ENCODE results near the gene MYO1B. TPM values are rescaled to one million over a fixed set of nuclear protein-coding genes. Genes with fewer than 3 reads are reported as not detected.

The MYO1B gene
- 10 to 100 TPM; 35.1 to 64.8 (median 54.6) TPM for total RNA-seq
- long read RNA-seq, donor 1, full-length matches to known transcripts: 3 of 19 reads
- long read RNA-seq, donor 1, partial matches to known transcripts: 15 of 19 reads
- long read RNA-seq, donor 1, other reads (novel, unspliced or antisense): 1 of 19 reads
- long read RNA-seq, donor 2, full-length matches to known transcripts: 1 of 9 reads
- long read RNA-seq, donor 2, partial matches to known transcripts: 3 of 9 reads
- long read RNA-seq, donor 2, other reads (novel, unspliced or antisense): 5 of 9 reads

GRCh38 chr2:191245046-191245868 lies at the start of gene MYO1B:
Gene MYO1B (plus strand): TSS chr2:191245404. CDS start chr2:191276896, 31,492 bp downstream.
- no peaks in the 10 kb centered on the region for H3K9me3 ChIP-seq
- intact Hi-C loops (cut with DNase I, micrococcal nuclease): no loop called here
- no peaks in the 10 kb centered on the region for H3K36me3 ChIP-seq (ENCODE audit: low read depth)
- peaks cover 16% of the 10 kb centered on the region for H3K4me1 ChIP-seq (ENCODE audit: low read depth)
- peak within 1 kb of the TSS; percentile 52 for H3K4me3 ChIP-seq
- TF ChIP-seq, protein P1, sequence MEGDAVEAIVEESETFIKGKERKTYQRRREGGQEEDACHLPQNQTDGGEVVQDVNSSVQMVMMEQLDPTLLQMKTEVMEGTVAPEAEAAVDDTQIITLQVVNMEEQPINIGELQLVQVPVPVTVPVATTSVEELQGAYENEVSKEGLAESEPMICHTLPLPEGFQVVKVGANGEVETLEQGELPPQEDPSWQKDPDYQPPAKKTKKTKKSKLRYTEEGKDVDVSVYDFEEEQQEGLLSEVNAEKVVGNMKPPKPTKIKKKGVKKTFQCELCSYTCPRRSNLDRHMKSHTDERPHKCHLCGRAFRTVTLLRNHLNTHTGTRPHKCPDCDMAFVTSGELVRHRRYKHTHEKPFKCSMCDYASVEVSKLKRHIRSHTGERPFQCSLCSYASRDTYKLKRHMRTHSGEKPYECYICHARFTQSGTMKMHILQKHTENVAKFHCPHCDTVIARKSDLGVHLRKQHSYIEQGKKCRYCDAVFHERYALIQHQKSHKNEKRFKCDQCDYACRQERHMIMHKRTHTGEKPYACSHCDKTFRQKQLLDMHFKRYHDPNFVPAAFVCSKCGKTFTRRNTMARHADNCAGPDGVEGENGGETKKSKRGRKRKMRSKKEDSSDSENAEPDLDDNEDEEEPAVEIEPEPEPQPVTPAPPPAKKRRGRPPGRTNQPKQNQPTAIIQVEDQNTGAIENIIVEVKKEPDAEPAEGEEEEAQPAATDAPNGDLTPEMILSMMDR (IDR thresholded peaks at IDR 0.05): peak; percentile 15
- peak; percentile 91 for ATAC-seq
- DNase-seq: peak; percentile 83 to 91 (median 86)

GRCh38 chr2:191197096-191197495 lies 48.1 kb upstream of the MYO1B start:
- TF ChIP-seq, protein P1 (IDR thresholded peaks at IDR 0.05): no peak
- intact Hi-C loops (cut with DNase I, micrococcal nuclease): no loop called here
- Histone ChIP-seq H3K9me3 (no peaks in the 10 kb centered on the region), H3K36me3 (ENCODE audit: low read depth) (no peaks in the 10 kb centered on the region), H3K4me1 (ENCODE audit: low read depth) (no peaks in the 10 kb centered on the region), H3K4me3 (no peak overlapping the region)
- ATAC-seq: no peak
- DNase-seq: no peak

DNA sequence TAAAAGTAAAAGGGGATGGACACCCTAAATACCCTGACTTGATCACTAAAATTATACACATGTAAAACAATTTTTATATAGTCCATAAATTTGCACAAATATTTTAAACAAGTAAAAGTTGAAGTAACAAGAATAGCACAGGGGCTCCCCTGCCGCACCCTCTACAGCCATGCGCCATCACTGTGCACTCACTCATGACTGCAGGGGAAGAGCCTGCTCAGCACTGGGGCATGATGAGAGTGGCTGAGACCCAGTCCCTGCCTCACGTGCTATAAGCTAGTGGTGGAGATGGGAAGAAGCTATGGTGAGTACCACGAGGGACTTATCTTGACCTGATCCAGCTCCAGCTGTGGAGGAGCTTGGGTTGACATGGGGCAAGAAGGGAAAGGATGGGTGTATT lies 46.9 kb upstream of the MYO1B start:
- no peaks in the 10 kb centered on the region for H3K4me1 ChIP-seq (ENCODE audit: low read depth)
- no peak overlapping the region for H3K4me3 ChIP-seq
- H3K36me3 ChIP-seq (ENCODE audit: low read depth): no peaks in the 10 kb centered on the region
- DNase-seq: no peak
- H3K9me3 ChIP-seq: no peaks in the 10 kb centered on the region
- no peak for ATAC-seq
- TF ChIP-seq, protein P1 (IDR thresholded peaks at IDR 0.05): no peak
- intact Hi-C loops (cut with DNase I, micrococcal nuclease): no loop called here

GRCh38 chr2:191199929-191200512 lies 45.2 kb upstream of the MYO1B start:
- TF ChIP-seq, protein P1 (IDR thresholded peaks at IDR 0.05): no peak
- H3K36me3 ChIP-seq (ENCODE audit: low read depth): no peaks in the 10 kb centered on the region
- H3K4me1 ChIP-seq (ENCODE audit: low read depth): no peaks in the 10 kb centered on the region
- DNase-seq: no peak
- no peaks in the 10 kb centered on the region for H3K9me3 ChIP-seq
- intact Hi-C loops (cut with DNase I, micrococcal nuclease): no loop called here
- H3K4me3 ChIP-seq: no peak overlapping the region
- no peak for ATAC-seq

- Histone ChIP-seq H3K4me1 (ENCODE audit: low read depth) (no peaks in the 10 kb centered on the region), H3K4me3 (no peak overlapping the region), H3K9me3 (no peaks in the 10 kb centered on the region), H3K36me3 (ENCODE audit: low read depth) (no peaks in the 10 kb centered on the region)
- peak; percentile 53 for ATAC-seq
- TF ChIP-seq, protein P1 (IDR thresholded peaks at IDR 0.05): no peak
- peak in 1 of 3 donors; percentile 39 for DNase-seq
- intact Hi-C loops (cut with DNase I, micrococcal nuclease): no loop called here
These were observed 44.3 kb upstream of the MYO1B start for GRCh38 chr2:191200910-191201309.

Data from mucosa of descending colon (tissue), 3 donors.